MM.1S (cell line): ENCODE results near the gene PRR9.
"Not testable (repeated sequence)": the region's sequence is repeated elsewhere in the genome, so short reads cannot be mapped to it uniquely, and the experiment has no call there.

ENCODE experiments used
- DNase-seq: peaks from one replicate; pipeline ENCODE4 v3.0.0-alpha.2; 2015
- H2AFZ ChIP-seq: fragments of 300-600 bp; sonication (generic); 2 replicates; pipeline ENCODE4 v1.6.0; 2016; ENCODE audit warnings: antibody characterized with exemption, low read length
- H3F3A ChIP-seq: fragments of 300-600 bp; sonication (generic); 2 replicates; pipeline ENCODE4 v1.6.1; 2016; ENCODE audit warnings: mild to moderate bottlenecking, antibody characterized with exemption, low read length, moderate library complexity, mixed read lengths; ENCODE audit not compliant: insufficient read depth
- H3K27ac ChIP-seq: fragments of 300-600 bp; sonication (generic); 2 replicates; pipeline ENCODE4 v1.5.1; 2016; ENCODE audit warnings: mild to moderate bottlenecking, low read length
- H3K27me3 ChIP-seq: fragments of 300-600 bp; sonication (generic); replicated peaks from 2 replicates; pipeline ENCODE4 v1.6.0; 2016; ENCODE audit warnings: low read length; ENCODE audit not compliant: insufficient read depth
- H3K36me3 ChIP-seq: fragments of 300-600 bp; sonication (generic); replicated peaks from 2 replicates; pipeline ENCODE4 v1.6.1; 2016; ENCODE audit warnings: mild to moderate bottlenecking, low read length, mixed read lengths; ENCODE audit not compliant: insufficient read depth
- H3K4me1 ChIP-seq: fragments of 300-600 bp; sonication (generic); 2 replicates; pipeline ENCODE4 v1.6.1; 2016; ENCODE audit warnings: low read length, mixed read lengths
- H3K4me2 ChIP-seq: fragments of 300-600 bp; sonication (generic); 2 replicates; pipeline ENCODE4 v1.6.0; 2016; ENCODE audit warnings: low read depth, low read length
- H3K4me3 ChIP-seq: fragments of 300-600 bp; sonication (generic); 2 replicates; pipeline ENCODE4 v1.5.1; 2016; ENCODE audit warnings: low read length, mixed read lengths
- H3K79me2 ChIP-seq: fragments of 300-600 bp; sonication (generic); 2 replicates; pipeline ENCODE4 v1.6.1; 2016; ENCODE audit warnings: mixed run types, low read length, mixed read lengths
- H3K9ac ChIP-seq: fragments of 300-600 bp; sonication (generic); 2 replicates; pipeline ENCODE4 v1.6.1; 2016; ENCODE audit warnings: low read length, mixed read lengths
- H3K9me2 ChIP-seq: fragments of 300-600 bp; sonication (generic); replicated peaks from 2 replicates; pipeline ENCODE4 v1.6.1; 2016; ENCODE audit warnings: mild to moderate bottlenecking, low read length, mixed read lengths; ENCODE audit not compliant: insufficient read depth
- H3K9me3 ChIP-seq: fragments of 300-600 bp; sonication (generic); replicated peaks from 2 replicates; pipeline ENCODE4 v1.6.1; 2016; ENCODE audit warnings: mild to moderate bottlenecking, low read length, mixed read lengths; ENCODE audit not compliant: insufficient read depth
- H4K20me1 ChIP-seq: fragments of 300-600 bp; sonication (generic); 2 replicates; pipeline ENCODE4 v1.6.1; 2016; ENCODE audit warnings: mild to moderate bottlenecking, low read length, moderate library complexity, mixed read lengths; ENCODE audit not compliant: insufficient read depth
- EZH2 ChIP-seq: fragments of 300-600 bp; sonication (generic); optimal IDR thresholded peaks from 2 replicates; pipeline ENCODE3; 2017; ENCODE audit warnings: low read depth, mild to moderate bottlenecking, antibody characterized with exemption, low read length, mixed read lengths
- EZH2phosphoT487 ChIP-seq: fragments of 300-600 bp; sonication (generic); IDR thresholded peaks from 2 replicates; pipeline ENCODE4 v1.6.1; 2018; ENCODE audit warnings: antibody characterized with exemption, low read length
- TF ChIP-seq, protein P1 (sequence below): fragments of 300-600 bp; sonication (generic); IDR thresholded peaks from 2 replicates; pipeline ENCODE4 v1.5.1; 2016; ENCODE audit warnings: antibody characterized with exemption, low read length, mixed read lengths

Gene PRR9

GRCh38 chr1:153228491-153228890 is 11.1 kb downstream of the PRR9 start:
- Histone ChIP-seq H3K27me3 (no peaks in the 10 kb centered on the region), H3K4me1 (peaks cover 10% of the 10 kb centered on the region), H3K79me2 (no peaks in the 10 kb centered on the region), H3K4me3 (no peak overlapping the region), H2AFZ (no peak overlapping the region), H3K9me3 (no peaks in the 10 kb centered on the region), H3K9me2 (no peaks in the 10 kb centered on the region), H3K27ac (no peak overlapping the region), H4K20me1 (no peaks in the 10 kb centered on the region), H3K9ac (no peak overlapping the region), H3K4me2 (no peak overlapping the region), H3K36me3 (no peaks in the 10 kb centered on the region), H3F3A (no peaks in the 10 kb centered on the region)
- TF ChIP-seq EZH2 (no peak), EZH2phosphoT487 (no peak)
- TF ChIP-seq, protein P1, sequence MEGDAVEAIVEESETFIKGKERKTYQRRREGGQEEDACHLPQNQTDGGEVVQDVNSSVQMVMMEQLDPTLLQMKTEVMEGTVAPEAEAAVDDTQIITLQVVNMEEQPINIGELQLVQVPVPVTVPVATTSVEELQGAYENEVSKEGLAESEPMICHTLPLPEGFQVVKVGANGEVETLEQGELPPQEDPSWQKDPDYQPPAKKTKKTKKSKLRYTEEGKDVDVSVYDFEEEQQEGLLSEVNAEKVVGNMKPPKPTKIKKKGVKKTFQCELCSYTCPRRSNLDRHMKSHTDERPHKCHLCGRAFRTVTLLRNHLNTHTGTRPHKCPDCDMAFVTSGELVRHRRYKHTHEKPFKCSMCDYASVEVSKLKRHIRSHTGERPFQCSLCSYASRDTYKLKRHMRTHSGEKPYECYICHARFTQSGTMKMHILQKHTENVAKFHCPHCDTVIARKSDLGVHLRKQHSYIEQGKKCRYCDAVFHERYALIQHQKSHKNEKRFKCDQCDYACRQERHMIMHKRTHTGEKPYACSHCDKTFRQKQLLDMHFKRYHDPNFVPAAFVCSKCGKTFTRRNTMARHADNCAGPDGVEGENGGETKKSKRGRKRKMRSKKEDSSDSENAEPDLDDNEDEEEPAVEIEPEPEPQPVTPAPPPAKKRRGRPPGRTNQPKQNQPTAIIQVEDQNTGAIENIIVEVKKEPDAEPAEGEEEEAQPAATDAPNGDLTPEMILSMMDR, result no peak
- no peak for DNase-seq

DNA sequence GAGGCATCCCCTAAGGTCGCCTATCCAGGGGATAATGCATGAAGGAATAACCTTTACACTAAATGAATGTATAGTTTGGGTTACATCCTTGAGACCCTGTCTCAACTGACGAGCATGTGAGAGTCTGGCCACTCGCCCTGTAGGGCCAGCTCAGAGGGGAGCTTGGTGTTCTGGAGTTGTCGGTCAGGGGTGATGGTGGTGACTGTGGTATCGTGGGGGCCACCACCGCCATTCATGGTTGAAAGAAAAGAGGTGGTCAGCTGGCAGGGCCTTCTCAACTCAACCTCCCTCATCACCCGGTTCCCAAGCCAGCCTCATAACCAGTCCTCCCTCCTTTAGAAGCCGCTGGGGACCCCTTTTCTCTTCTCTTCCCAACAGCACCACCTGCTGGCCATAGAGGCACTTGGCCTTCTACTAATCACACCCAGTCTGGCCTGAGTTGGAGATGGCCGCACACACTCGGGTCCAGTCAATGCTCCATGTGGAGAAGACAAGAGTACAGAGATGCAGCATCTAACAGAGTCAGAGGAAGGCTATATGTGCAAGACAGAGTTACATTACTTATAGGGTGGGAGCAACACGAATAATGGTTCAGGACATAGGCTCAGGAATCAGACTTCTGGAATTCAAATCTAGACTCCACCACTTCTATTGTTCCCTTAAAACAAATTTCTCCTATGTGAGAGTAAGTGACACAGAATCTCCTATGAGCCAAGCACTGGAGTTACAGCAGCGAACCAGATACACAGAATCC is 11.9 kb downstream of the PRR9 start:
- H3K4me1 ChIP-seq, H3K9ac ChIP-seq, H3K4me3 ChIP-seq, H3F3A ChIP-seq, H2AFZ ChIP-seq, H3K9me3 ChIP-seq, H3K27me3 ChIP-seq, H3K4me2 ChIP-seq, H3K27ac ChIP-seq, H3K9me2 ChIP-seq, H4K20me1 ChIP-seq, H3K36me3 ChIP-seq, H3K79me2 ChIP-seq: not testable (repeated sequence)
- TF ChIP-seq, protein P1, result peak; percentile 63
- DNase-seq, result peak; percentile 23

DNA sequence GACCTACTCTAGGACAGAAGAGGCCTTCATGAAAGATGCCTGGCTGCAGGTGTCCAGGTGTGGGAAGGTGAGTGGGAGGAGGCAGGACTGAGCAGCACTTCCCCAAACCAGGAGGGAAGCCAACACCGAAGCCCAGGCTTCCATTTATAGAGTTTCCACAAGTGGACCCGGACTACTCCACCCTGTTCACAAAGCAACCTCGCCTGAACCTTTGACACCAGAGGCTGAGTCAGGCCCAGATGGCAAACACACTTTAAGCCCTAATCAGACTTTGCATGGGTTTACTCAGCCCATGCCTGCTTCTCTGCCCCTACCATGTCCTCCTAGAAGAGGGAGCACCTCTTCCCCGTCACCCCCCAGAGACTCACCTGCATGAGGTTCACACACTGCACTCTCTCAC is 14.0 kb downstream of the PRR9 start:
- H3K36me3 ChIP-seq, result no peaks in the 10 kb centered on the region
- no peak overlapping the region for H3K4me3 ChIP-seq
- no peaks in the 10 kb centered on the region for H4K20me1 ChIP-seq
- no peaks in the 10 kb centered on the region for H3F3A ChIP-seq
- no peak overlapping the region for H3K9ac ChIP-seq
- no peak overlapping the region for H3K27ac ChIP-seq
- H3K79me2 ChIP-seq, result no peaks in the 10 kb centered on the region
- 0 out of 2 replicates have a peak, but pooled peaks cover 5% of the 10 kb centered on the region for H3K4me1 ChIP-seq
- H3K27me3 ChIP-seq, result 0 out of 2 replicates have a peak, but pooled peaks cover 4% of the 10 kb centered on the region
- DNase-seq, result no peak
- H2AFZ ChIP-seq, result no peak overlapping the region
- no peak overlapping the region for H3K4me2 ChIP-seq
- H3K9me3 ChIP-seq, result no peaks in the 10 kb centered on the region
- TF ChIP-seq EZH2, result no peak
- TF ChIP-seq EZH2phosphoT487, result no peak
- TF ChIP-seq, protein P1, result no peak
- no peaks in the 10 kb centered on the region for H3K9me2 ChIP-seq
